Activated gamma-delta T cell (primary cell): ENCODE measurements around the gene ARHGAP26.

ENCODE experiments used
- DNase-seq: peaks from one replicate; lab custom pipeline; 2025; lab: John Stamatoyannopoulos, UW

ARHGAP26 gene

DNA sequence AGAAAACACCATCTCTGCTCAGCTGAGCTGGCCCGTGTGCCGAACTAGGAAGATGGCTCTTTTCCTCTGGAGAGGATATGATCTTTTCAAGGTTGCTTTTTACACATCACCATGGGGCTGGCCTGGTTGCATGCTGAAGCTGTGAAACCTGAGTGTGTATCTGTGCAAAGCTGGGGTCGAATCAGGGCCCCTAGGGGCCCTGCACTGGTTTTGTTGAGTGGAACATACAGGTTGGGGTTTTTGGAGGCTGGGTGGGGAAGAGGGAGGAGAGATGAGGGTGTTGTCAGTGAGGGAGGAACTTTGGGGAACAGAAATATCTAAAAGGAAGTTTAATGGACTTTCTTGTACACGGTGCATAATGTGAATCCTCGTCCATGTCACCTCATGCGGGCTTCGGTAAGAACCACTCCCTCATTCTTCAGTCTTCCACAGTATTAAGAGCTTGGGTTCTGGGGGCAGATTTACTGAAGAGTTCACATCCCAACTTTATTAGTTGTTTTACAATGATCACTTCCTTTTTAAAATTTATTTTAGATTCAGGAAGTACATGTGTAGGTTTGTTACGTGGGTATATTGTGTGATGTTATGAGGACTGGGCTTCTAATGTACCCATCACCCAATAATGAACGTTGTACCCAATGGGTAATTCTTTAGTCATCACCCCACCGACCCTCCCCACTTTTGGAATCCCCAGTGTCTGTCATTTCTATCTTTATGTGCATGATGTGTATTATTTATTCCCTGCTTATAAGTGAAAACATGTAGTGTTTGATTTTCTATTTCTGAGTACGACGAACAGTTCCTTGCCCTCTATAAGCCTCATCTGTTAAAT lies 395.1 kb downstream of the ARHGAP26 start:
- no peak for DNase-seq

DNA sequence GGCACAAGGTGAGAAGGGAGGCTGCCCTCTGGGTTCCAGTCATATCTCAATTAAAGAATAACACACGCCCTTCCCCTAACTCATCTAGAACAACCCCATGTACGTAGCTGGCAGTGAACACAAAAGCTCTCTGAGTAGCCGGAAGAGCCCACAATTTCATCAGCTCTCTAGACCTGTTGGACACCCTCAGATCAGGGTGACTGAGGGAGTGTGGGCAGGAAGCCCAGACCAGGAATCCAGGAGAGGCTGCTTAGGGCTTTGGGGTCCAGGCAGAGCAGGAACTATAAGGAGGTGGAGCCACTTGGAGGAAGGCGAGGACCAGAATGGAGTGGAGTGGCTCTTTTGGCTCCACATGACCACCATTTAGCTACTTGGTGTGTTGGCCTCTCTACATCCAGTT lies 395.9 kb downstream of the ARHGAP26 start:
- DNase-seq = no peak

DNA sequence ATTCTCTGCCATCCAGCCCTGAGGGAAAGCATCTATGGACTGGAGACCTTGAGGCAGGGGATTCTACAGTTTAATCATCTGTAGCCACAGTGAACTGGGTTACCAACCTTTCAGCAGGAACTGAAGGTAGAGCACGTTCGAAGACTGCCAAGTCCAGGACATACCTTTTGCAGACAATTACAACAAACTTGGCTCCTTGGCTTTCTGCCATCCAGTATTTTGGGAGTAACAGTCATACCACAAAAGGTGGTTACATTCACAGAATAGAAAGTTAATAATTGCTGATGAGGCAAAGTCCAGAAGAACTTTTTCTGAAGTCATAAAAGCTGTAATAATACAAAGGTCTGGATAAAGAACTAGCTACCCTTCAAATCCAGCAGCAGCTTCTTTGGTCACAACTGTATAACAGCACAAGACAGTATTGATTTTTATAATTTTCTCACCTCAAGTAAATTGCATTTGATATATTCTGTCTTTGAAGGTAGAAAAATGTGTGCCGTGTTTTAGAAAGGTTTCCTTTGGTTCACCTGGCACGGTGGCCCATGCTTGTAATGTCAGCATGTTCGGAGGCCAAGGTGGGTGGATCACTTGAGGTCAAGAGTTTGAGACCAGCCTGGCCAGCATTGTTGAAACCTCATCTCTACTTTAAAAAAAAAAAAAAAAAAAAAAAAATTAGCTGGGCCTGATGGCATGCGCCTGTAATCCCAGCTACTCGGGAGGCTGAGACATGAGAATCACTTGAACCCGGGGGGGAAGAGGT lies 396.7 kb downstream of the ARHGAP26 start:
- DNase-seq = no peak

DNA sequence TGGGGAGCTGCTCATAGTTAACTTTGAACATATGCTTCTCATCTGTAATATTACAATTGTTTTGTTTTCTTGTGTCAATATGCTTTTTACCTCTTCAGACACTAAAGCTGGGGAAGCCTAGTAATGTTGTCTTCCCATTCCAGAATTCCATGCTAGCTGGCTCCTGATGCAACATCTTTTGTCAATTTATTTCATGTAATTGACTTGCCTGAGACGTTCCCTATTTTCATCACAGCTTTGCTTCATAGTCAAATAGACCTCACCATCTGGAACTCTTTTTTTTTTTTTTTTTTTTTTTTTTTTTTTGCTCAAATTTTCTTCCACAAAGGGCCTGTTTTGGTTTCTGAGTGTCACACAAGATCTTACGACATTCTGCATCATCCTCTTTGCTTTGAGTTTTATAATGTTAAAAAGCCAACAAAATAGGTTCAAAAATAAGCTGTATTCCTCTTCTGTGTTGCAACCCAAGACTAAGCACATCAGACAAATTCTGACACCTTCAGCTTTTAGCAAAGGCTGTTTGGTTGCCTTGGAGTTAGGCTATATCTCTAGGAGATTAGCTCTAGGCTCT lies 398.1 kb downstream of the ARHGAP26 start:
- DNase-seq = no peak

DNA sequence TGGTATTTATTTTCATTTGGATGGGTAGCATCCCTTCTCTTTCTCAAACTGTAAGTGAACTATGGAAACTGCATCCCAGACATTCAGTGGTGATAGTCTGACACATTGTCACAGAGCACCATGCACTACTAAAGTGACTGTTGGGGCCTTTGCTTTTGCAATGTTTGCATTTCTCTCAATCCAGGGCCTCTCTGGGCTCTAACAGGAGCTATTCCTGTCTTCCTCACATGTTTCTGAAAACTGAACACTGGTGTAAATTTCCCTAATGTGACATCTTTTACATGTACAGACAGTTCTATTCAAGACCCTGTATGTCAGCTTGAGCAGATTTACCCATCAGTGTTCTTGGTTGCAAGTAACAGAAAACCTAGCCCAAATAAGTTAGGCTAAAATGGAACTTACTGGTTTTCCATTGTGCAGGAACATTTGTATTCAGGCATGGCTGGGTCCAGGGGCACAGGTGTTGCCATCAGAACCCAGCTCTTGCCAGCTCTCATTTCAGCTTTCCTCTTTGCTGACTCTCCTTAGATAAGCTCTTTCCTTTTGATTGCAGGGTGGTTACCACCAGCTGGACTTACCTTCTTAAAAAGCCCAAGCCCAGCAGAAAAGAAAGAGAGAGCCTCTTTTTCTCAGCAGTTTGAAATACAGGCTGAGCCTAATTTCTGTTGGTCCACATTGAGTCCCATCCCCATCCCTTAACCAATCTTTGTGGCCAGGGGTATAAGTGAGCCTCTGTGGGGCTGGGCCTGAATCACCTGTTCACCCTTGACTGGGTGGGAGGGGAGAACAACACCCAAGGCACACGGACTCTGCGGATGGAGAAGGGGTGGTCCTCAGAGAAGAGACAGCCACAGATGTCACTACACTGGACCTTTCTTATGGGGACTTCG lies 399.0 kb downstream of the ARHGAP26 start:
- DNase-seq = no peak

DNA sequence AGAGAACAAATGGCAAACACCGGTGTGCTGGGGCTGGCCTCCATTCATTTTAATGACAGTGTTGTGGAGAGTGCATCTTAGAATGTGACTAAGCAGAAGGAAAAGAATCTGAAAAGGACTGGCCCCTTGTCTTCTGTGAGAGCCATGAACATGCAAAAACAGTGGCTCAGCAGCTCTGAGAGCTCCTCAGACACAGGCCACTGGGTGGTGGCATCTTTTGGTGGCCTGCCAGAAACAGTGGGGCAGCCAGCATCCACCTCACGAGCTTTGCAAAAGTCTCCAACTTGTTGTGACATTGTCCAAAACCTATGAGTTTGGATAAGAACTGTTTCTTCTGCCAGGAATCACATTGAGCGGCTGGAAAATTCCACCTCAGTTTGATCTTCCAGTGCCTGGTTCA lies 399.9 kb downstream of the ARHGAP26 start:
- no peak for DNase-seq

DNA sequence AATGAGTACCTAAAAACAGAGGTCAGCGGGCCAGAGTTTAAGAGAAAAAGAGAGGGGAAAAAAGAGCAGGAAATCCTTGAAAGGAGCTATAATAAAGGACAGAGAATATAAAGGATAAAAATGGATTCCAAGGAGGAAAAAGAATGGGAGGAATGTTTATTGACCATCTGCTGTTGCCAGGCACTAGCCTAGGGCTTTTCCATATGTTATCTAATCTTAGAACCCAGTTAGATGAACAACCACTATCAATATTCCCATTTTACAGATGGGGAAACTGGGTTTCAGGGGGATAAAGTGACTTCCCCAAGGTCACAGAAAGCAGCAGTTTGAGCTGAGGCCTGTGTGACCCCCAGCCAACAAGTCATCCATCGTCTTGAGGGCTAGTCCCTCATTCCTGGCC lies 400.8 kb downstream of the ARHGAP26 start:
- no peak for DNase-seq

DNA sequence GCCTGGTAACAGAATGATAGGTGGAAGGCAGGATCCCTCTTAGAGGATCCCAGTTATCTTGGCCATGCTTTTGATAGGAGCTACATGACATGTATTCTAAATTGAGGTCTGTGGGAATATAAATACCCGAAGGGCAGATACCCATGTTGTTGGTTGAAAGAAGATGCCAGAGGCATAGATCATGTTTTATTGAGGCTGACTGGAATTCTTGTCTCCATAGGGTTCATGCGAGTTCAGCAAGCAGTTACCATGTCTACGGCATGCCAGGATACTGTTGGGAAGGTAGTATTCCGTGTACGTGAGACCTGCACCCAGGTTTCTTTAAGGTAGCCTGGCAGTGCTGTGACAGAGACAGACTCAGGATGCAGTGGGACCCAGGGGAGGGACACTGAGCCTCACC lies 402.6 kb downstream of the ARHGAP26 start:
- DNase-seq = no peak

DNA sequence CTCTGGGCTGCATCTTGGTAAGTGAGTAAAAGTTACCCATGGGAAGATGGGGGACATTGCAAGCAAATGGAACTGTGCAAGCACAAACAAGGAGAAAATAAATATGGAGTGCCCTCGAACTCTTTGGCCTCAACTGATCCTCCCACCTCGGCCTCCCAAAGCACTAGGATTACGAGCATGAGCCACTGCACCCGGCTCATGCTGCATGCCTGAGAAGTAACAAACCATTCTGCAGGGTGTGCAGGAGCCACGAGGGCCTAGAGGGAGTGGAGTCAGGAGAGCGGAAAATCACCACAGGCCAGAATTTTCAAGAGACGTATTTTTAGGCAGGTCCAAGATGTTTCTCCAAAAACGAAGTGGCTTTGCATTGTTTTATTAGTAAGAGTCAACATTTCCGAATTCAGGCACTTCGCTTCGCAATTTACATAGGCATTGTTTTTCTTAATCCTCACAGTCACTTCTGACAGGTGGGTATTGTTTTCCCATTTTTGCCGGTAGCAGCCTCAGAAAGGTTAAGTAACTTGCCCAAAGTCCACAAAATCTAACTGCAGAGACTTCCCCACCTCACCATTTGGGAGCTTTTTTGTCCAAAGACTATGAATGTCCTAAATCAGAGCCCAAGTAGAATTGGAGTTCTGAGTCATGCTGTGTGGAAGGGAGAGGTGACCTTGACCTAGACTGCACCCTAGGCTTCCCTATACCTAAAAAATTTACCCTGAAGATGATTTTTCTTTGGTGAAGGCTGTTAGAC lies 403.1 kb downstream of the ARHGAP26 start:
- DNase-seq = no peak

DNA sequence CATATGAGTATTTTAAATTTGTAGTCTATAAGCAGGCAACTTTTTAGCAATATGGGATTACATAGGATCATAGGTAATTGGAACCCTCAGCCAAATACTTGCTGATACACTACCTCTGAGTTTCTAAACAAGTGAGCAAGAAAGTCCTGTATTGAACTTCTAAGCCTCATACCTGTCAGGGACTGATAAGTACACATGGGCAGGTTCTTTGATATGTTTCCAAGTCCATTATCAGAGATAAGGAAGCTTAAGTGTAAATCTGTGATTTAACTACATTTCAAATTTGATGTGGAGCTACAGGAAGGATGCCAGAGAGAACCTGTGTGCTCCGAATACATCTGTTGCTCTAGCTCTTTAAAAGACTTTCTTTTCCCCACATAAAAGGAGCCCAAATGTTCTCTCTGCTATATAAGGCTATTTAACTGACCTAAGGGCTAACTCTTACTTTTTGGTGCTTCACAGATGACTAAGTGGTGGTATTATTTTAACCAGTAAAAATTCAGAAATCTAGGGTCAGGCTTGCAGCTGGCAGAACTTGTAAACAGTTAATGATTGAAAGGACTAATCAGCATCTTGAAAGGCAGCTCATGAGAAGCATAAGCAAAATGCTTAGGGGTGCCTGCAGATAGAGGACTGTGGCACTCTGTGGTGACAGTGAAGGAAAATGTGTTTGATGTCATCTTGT lies 404.7 kb downstream of the ARHGAP26 start:
- no peak for DNase-seq

DNA sequence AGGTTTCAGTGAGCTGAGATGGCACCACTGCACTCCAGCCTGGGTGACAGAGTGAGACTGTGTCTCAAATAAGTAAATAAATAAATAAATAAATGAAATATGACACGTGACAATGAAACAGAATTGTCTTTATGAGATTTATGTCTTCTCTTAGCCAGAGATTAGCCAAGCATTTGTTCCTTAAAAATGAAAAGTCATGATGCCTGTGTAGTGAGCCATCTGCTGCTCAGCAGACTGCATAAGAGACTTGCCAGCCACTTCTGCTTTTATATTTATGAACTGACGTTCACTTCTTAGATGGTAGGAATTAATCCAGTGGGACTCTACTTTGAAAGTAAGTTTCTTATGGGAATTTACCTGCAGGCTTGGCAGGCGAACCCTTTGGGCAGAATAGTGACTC lies 405.9 kb downstream of the ARHGAP26 start:
- DNase-seq = no peak

DNA sequence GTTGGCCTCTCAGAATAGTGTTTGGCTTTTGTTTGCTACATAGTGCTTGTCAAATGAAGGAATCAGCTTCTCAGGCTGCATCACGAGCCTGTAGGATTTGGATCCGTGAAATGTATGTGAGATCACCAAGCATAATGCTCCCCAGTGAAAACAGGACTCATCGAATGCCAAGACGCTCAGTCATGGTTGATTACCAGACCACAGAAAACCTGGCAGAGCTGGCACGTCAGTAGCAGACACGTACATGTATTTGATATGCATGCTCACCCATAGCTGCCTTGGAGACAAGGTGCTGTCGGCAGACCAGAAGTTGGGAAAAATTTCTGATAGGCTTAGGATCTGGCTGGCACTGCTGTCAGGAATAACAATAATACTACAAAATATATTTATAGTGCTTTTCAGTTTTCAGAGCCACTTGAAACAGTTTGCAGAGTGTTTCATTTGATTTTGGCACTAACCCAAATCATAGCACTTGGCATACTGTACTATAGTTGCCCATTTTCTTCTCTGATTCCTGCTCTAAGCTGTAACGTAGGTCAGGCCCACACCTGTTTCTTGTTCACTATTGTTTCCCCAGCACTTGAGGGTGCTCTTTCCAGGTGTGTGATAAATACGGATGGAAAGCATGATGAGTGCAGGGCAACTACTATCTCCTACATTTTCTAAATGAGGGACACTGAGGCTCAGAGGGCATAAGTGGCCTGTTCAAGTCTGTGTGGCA lies 407.2 kb downstream of the ARHGAP26 start:
- no peak for DNase-seq

DNA sequence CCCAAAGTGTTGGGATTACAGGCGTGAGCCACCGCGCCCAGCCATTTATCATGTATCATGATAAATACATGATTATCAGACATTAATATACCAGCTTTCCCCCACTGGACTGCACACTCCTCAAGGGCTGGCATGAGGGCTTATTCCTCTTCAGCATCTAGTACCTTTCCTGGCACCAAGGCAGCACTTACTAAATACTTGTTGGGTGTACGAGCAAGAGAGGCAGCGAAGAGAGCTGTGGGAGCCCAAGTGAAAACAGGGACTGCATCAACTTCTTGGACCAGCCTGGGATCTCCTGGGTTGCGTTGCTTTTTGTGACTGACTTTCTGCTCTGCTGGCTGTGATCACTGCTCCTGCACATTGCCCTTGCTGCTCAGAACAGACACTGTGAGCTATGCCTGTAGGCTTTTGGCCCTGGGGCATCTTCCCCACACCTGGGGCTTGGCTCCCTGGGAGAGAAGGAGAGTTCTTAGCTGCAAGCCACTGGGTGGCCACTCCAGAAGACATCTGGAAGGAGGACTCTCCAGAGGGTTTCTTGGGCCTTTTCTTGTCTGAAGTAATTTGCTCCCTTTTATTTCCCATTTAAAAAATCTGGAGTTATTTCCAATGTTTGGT lies 409.1 kb downstream of the ARHGAP26 start:
- no peak for DNase-seq

DNA sequence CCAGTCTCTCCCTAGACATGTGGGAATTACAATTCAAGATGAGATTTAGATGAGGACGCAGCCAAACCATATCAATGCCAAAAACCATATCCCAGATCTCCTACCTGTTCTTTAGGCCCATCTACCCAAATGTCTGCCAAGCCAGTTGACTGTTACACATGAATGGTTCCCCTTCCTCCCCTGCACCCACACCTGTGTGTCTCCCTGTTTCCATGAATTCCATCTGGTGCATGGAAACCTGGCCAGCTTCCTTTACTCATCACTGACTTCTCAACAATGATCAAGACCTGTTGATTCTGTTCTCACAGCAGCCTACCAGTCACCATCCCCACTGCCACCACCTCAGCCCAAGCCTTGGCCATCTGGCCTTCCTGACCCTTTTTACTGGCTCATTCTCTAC lies 410.6 kb downstream of the ARHGAP26 start:
- DNase-seq = no peak

DNA sequence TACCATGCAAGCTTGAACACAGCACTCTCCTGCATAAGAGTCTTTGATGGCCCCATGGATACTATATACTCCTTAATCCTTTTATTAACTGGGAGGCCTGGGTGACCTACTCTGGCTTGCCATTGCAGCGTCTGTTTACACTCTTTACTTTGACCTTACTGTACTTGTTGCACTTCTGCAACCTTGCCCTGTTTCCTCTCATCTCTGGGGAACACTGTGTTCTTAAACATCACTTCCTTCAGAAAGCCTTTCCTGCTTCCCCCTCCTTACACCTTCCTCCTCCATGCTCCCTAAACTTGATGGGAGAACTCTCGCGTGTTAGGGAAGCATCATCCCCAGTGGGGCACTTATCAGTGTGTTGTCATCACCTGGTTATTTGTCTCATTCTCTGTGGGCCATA lies 411.0 kb downstream of the ARHGAP26 start:
- no peak for DNase-seq

DNA sequence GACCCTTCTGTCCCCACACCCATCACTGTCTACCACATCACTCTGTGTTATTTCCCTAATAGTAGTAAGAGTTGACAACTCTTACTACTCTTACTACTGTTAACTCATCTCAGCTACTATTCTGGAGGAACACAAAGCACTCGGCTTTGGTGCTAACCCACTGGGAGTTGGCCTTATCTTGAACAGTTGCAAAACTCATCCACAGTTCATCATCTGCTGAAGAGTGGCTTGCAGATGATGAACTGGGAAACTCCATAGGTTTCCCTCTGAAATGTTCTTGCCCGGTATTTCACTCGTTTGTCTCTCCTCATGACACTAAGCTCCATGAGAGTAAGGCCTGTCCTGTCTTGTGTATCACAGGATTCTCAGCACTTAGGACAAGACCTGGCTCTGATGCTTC lies 411.9 kb downstream of the ARHGAP26 start:
- DNase-seq = no peak

DNA sequence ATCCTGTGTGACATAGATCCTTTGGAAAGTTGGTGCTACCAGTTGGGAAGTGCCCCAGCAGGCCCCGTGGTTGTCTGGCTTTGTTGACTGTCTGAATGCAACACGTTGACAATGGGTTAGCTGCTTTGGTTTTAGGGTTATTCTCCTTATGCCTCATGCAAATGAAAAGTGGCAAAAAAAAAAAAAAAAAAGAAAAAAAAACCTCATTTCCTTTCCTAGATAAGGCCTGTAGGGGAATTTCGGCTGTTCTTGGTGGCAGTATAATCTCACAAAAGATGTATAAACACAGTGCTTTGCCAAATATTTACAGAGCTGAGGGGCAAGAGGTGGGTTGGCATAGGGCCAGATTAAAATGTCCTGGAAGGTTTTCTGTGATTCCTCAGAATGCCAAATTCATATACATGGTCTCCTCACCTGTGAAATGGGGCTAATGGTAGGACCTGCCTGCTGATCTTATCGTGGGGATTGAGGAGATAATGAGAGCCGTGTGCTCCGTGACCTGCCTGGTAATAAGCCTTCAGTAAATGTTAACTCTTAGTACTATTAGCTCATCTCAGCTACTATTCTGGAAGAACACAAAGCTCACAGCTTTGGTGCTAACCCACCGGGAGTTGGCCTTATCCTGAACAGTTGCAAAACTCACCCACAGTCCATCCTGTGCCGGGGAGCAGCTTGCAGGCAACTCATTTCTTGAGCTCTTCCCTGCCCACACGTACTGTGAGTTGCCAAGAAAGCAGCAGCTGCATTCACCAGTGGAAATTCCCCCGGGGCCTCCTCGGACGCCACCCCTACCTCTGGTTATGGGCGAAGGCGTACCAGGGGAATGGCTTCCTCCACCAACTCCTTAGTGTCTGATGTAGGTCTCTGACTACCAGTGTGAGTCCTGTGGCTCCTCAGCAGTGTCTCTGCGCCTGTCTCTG lies 413.0 kb downstream of the ARHGAP26 start:
- DNase-seq = no peak

DNA sequence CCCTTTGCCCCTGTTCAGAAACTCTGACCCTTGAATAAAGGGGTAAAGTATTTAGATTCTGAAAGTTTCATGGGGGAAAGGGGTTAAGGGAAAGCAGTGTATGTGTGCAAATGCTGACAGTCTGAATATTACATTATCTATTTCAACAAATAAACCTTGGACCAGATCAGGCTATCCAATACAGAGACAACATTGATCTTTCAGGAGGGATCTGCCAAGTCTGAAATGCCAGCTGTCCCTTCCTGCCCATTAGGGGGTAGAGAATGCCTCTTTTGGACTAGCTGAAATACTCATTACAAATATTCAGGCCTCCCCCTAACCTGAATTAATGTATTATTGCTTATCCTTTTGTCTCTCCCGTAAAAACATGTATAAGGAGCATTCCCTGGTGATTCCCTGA lies 413.8 kb downstream of the ARHGAP26 start:
- no peak for DNase-seq
